Memory B cell (primary cell): ENCODE data around the gene GTF2H1.
"Not testable (repeated sequence)": the region's sequence is repeated elsewhere in the genome, so short reads cannot be mapped to it uniquely, and the experiment has no call there.

ENCODE experiments used
- ATAC-seq: fragments of 150-1000 bp; cut with Tn5 transposase; 2 replicates; pipeline ENCODE4 v1.10.0; 2021; ENCODE audit warnings: low read depth, mild to moderate bottlenecking, moderate library complexity
- DNase-seq, 2 donors: peaks; one replicate each; pipeline ENCODE4 v3.0.0; 2022; ENCODE audit warnings: low spot score in 2 of 2
- H3K27ac Mint-ChIP-seq: one replicate; pipeline ENCODE4 v1.8.0; 2022; ENCODE audit warnings: mild to moderate bottlenecking, moderate library complexity, mixed read lengths
- H3K27me3 Mint-ChIP-seq: one replicate; pipeline ENCODE4 v1.8.0; 2022; ENCODE audit warnings: mixed read lengths
- H3K36me3 Mint-ChIP-seq: one replicate; pipeline ENCODE4 v1.8.0; 2022; ENCODE audit warnings: mild to moderate bottlenecking, mixed read lengths
- H3K4me1 Mint-ChIP-seq: one replicate; pipeline ENCODE4 v1.8.0; 2022; ENCODE audit warnings: mixed read lengths
- H3K4me3 Mint-ChIP-seq: one replicate; pipeline ENCODE4 v1.8.0; 2022; ENCODE audit warnings: mild to moderate bottlenecking, moderate library complexity, mixed read lengths
- H3K9me3 Mint-ChIP-seq: one replicate; pipeline ENCODE4 v1.8.0; 2022; ENCODE audit warnings: mixed read lengths

The GTF2H1 gene

GRCh38 chr11:18395735-18396504 is 73.6 kb downstream of the GTF2H1 start:
- H3K36me3 Mint-ChIP-seq, result peaks cover 19% of the 10 kb centered on the region
- peak; percentile 66 for ATAC-seq
- H3K9me3 Mint-ChIP-seq, result no peaks in the 10 kb centered on the region
- H3K27me3 Mint-ChIP-seq, result no peaks in the 10 kb centered on the region
- H3K4me1 Mint-ChIP-seq, result peaks cover 13% of the 10 kb centered on the region
- peak overlapping the region; percentile 98 for H3K4me3 Mint-ChIP-seq
- H3K27ac Mint-ChIP-seq, result peak overlapping the region; percentile 88
- peak; percentile 93 to 96 for DNase-seq

- Mint-ChIP-seq H3K4me3 (no peak overlapping the region), H3K36me3 (peaks cover 22% of the 10 kb centered on the region), H3K9me3 (no peaks in the 10 kb centered on the region), H3K27ac (no peak overlapping the region), H3K27me3 (no peaks in the 10 kb centered on the region), H3K4me1 (peaks cover 13% of the 10 kb centered on the region)
- DNase-seq, result no peak
- ATAC-seq, result no peak
These were observed 75.6 kb downstream of the GTF2H1 start for GRCh38 chr11:18397921-18398320.

DNA sequence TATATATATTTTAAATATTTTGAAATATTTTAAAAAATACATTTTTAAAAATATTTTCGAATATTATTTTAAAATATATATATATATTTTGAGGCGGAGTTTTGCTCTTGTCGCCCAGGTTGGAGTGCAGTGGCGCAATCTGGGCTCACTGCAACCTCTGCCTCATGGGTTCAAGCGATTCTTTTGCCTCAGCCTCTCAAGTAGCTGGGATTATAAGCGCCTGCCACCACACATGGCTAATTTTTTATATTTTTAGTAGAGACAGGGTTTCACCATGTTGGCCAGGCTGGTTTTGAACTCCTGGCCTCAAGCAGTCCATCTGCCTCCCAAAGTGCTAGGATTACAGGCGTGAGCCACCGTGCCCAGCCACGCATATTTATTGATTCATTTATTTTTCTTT is 78.7 kb downstream of the GTF2H1 start:
- ATAC-seq, H3K27me3 Mint-ChIP-seq, H3K27ac Mint-ChIP-seq, DNase-seq, H3K4me1 Mint-ChIP-seq, H3K4me3 Mint-ChIP-seq, H3K9me3 Mint-ChIP-seq: not testable (repeated sequence)
- peaks cover 35% of the 10 kb centered on the region for H3K36me3 Mint-ChIP-seq

DNA sequence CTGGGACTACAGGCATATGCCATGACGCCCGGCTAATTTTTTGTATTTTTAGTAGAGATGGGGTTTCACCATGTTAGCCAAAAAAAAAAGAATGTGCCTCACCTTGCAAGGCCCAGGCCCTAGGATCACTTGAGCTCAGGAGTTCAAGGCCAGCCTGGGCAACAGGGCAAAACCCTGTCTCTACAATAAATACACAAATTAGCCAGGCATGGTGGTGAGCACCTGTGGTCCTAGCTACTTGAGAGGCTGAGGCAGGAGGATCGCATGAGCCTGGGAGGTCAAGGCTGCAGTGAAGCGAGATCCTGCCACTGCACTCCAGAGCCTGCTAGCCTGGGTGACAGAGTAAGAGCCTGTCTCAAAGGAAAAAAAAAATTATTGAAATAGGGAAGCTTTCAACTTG is 81.7 kb downstream of the GTF2H1 start:
- no peak for DNase-seq
- peaks cover 35% of the 10 kb centered on the region for H3K36me3 Mint-ChIP-seq
- H3K4me1 Mint-ChIP-seq, result no peaks in the 10 kb centered on the region
- no peak for ATAC-seq
- no peaks in the 10 kb centered on the region for H3K9me3 Mint-ChIP-seq
- H3K4me3 Mint-ChIP-seq, result no peak overlapping the region
- H3K27me3 Mint-ChIP-seq, result no peaks in the 10 kb centered on the region
- H3K27ac Mint-ChIP-seq, result no peak overlapping the region

DNA sequence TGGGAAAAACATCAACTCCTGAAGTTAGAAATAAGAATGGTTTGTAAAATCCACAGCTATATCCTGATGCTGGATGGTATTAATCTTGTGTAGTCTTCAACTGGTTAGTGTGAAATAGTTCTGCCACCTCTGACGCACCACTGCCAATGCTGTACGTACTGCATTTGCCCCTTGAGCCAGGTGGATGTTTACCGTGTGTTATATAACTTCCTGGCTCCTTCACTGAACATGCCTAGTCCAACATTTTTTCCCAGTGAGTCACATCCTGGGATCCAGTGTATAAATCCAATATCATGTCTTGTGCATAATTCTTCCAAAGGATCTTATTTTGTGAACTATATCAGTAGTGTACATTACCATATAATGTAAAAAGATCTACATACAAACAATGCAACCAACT is 85.0 kb downstream of the GTF2H1 start:
- not testable (repeated sequence) for H3K4me1 Mint-ChIP-seq, DNase-seq, H3K27ac Mint-ChIP-seq, H3K9me3 Mint-ChIP-seq, H3K27me3 Mint-ChIP-seq, H3K4me3 Mint-ChIP-seq, ATAC-seq
- peaks cover 25% of the 10 kb centered on the region for H3K36me3 Mint-ChIP-seq

GRCh38 chr11:18408558-18409291 is 86.4 kb downstream of the GTF2H1 start:
- H3K4me3 Mint-ChIP-seq, result no peak overlapping the region
- H3K36me3 Mint-ChIP-seq, result peaks cover 18% of the 10 kb centered on the region
- H3K4me1 Mint-ChIP-seq, result no peaks in the 10 kb centered on the region
- no peak overlapping the region for H3K27ac Mint-ChIP-seq
- no peaks in the 10 kb centered on the region for H3K9me3 Mint-ChIP-seq
- H3K27me3 Mint-ChIP-seq, result no peaks in the 10 kb centered on the region
- DNase-seq, result no peak
- ATAC-seq, result no peak

- no peak overlapping the region for H3K27ac Mint-ChIP-seq
- no peaks in the 10 kb centered on the region for H3K27me3 Mint-ChIP-seq
- no peaks in the 10 kb centered on the region for H3K9me3 Mint-ChIP-seq
- H3K36me3 Mint-ChIP-seq, result no peaks in the 10 kb centered on the region
- no peaks in the 10 kb centered on the region for H3K4me1 Mint-ChIP-seq
- H3K4me3 Mint-ChIP-seq, result no peak overlapping the region
- DNase-seq (no peak), ATAC-seq (no peak)
These were observed 94.1 kb downstream of the GTF2H1 start for GRCh38 chr11:18416459-18416858.
